H1 (cell line): ENCODE data around the gene ADGRL4. TPM values are rescaled to one million over a fixed set of nuclear protein-coding genes. Genes with fewer than 3 reads are reported as not detected.

Experiments used
- CTCF ChIA-PET: fragments of 300-600 bp; sonication (Branson Sonifier 250); formaldehyde crosslinking; loops from one replicate; lab custom pipeline; 2021; ENCODE audit not compliant: partially characterized antibody; lab: Charles Lee
- POLR2A ChIA-PET: fragments of 300-600 bp; sonication (Branson Sonifier 250); formaldehyde crosslinking; loops from one replicate; lab custom pipeline; 2021; ENCODE audit warnings: inconsistent platforms; ENCODE audit not compliant: partially characterized antibody; lab: Charles Lee
- DNase-seq, 2 experiments: peaks; one replicate each; pipeline versions ENCODE4 v3.0.0 to v3.0.0-alpha.2; 2010 to 2022; ENCODE audit warnings: low spot score in 2 of 2, low read depth in 1 of 2, mixed read lengths in 1 of 2
- FAIRE-seq: peaks from 2 replicates; lab custom pipeline; 2011; peaks lifted over from hg19 to GRCh38; lab: Jason Lieb, UNC
- H2AFZ ChIP-seq: 2 replicates; pipeline ENCODE4 v1.8.1; 2012; ENCODE audit warnings: low read length, inconsistent platforms
- H2AK5ac ChIP-seq: 2 replicates; pipeline ENCODE4 v1.6.1; 2013; ENCODE audit warnings: low read depth, low read length
- H2BK120ac ChIP-seq: replicated peaks from 2 replicates; pipeline ENCODE3; 2013; ENCODE audit warnings: low read depth, low read length, inconsistent platforms
- H2BK12ac ChIP-seq: 2 replicates; pipeline ENCODE4 v1.6.1; 2013; ENCODE audit warnings: low read depth, low read length
- H2BK15ac ChIP-seq: 2 replicates; pipeline ENCODE4 v1.6.1; 2013; ENCODE audit warnings: low read length
- H2BK20ac ChIP-seq: 2 replicates; pipeline ENCODE4 v1.6.1; 2013; ENCODE audit warnings: low read length
- H2BK5ac ChIP-seq: 2 replicates; pipeline ENCODE4 v1.6.1; 2013; ENCODE audit warnings: low read depth, low read length
- H3K14ac ChIP-seq: 2 replicates; pipeline ENCODE4 v1.6.1; 2013; ENCODE audit warnings: inconsistent platforms; ENCODE audit not compliant: insufficient read length
- H3K18ac ChIP-seq: 2 replicates; pipeline ENCODE4 v1.6.1; 2013; ENCODE audit warnings: low read length; ENCODE audit errors: extremely low read depth
- H3K23ac ChIP-seq: 2 replicates; pipeline ENCODE4 v1.6.1; 2013; ENCODE audit warnings: inconsistent platforms; ENCODE audit not compliant: insufficient read length
- H3K23me2 ChIP-seq: 2 replicates; pipeline ENCODE4 v1.6.1; 2013; ENCODE audit warnings: low read depth, low read length
- H3K27ac ChIP-seq: 2 replicates; pipeline ENCODE4 v1.6.1; 2011; ENCODE audit warnings: low read depth, low read length, inconsistent platforms
- H3K27me3 ChIP-seq, 4 experiments: replicated peaks in 1 of 4; 1 replicate in 1 of 4; 2 replicates in 3 of 4; pipeline versions ENCODE4 v1.6.1 to v1.8.1; 2011 to 2013; ENCODE audit warnings: low read length in 3 of 4, mild to moderate bottlenecking in 3 of 4, inconsistent platforms in 2 of 4, mixed read lengths in 2 of 4, moderate library complexity in 1 of 4; ENCODE audit not compliant: control insufficient read depth in 3 of 4, insufficient read depth in 3 of 4; ENCODE audit errors: extremely low read depth in 1 of 4
- H3K36me3 ChIP-seq, 4 experiments: 2 replicates each; pipeline versions ENCODE4 v1.6.1 to v1.8.1; 2011 to 2013; ENCODE audit warnings: mild to moderate bottlenecking in 4 of 4, low read length in 3 of 4, moderate library complexity in 2 of 4, control low read depth in 1 of 4, inconsistent platforms in 1 of 4; ENCODE audit not compliant: insufficient read depth in 4 of 4, control insufficient read depth in 2 of 4
- H3K4ac ChIP-seq: replicated peaks from 2 replicates; pipeline ENCODE3; 2013; ENCODE audit warnings: low read length, low read depth, mixed read lengths, inconsistent platforms; ENCODE audit not compliant: insufficient read length
- H3K4me1 ChIP-seq, 4 experiments: replicated peaks in 1 of 4; 1 replicate in 1 of 4; 2 replicates in 3 of 4; pipeline versions ENCODE4 v1.6.1 to v1.8.1; 2011 to 2013; ENCODE audit warnings: low read length in 3 of 4, inconsistent platforms in 2 of 4, mixed read lengths in 1 of 4; ENCODE audit not compliant: insufficient read depth in 4 of 4, control insufficient read depth in 3 of 4
- H3K4me2 ChIP-seq, 2 experiments: 2 replicates each; pipeline versions ENCODE4 v1.6.1 to v1.8.1; 2011 to 2013; ENCODE audit warnings: low read depth in 2 of 2, low read length in 2 of 2, control low read depth in 1 of 2, inconsistent platforms in 1 of 2, mild to moderate bottlenecking in 1 of 2; ENCODE audit not compliant: insufficient read depth in 1 of 2
- H3K4me3 ChIP-seq, 4 experiments: fragments of 200-600, 300-600 bp in 1 of 4; sonication (generic), shearing (Covaris generic), sonication (Bioruptor Twin) in 1 of 4; 2 replicates each; pipeline versions ENCODE4 v1.5.1 to v1.8.1; 2011 to 2016; ENCODE audit warnings: low read length in 4 of 4, low read depth in 3 of 4, control low read depth in 2 of 4, inconsistent platforms in 2 of 4, mild to moderate bottlenecking in 2 of 4, mixed read lengths in 1 of 4, moderate library complexity in 1 of 4; ENCODE audit not compliant: insufficient read depth in 2 of 4; ENCODE audit errors: extremely low read depth in 1 of 4
- H3K56ac ChIP-seq: replicated peaks from 2 replicates; pipeline ENCODE3; 2013; ENCODE audit warnings: low read depth, mild to moderate bottlenecking, mixed read lengths, low read length, inconsistent platforms; ENCODE audit not compliant: insufficient read length
- H3K79me1 ChIP-seq: 2 replicates; pipeline ENCODE4 v1.6.1; 2013; ENCODE audit warnings: low read depth, low read length, control low read depth
- H3K79me2 ChIP-seq, 2 experiments: 2 replicates each; pipeline versions ENCODE4 v1.6.1 to v1.8.1; 2012 to 2013; ENCODE audit warnings: low read length in 2 of 2, mild to moderate bottlenecking in 2 of 2, inconsistent platforms in 1 of 2; ENCODE audit not compliant: insufficient read depth in 2 of 2, control insufficient read depth in 1 of 2
- H3K9ac ChIP-seq, 4 experiments: replicated peaks in 1 of 4; 1 replicate in 1 of 4; 2 replicates in 3 of 4; pipeline versions ENCODE4 v1.6.1 to v1.8.1; 2011 to 2013; ENCODE audit warnings: low read depth in 3 of 4, low read length in 3 of 4, control low read depth in 2 of 4, mild to moderate bottlenecking in 2 of 4, moderate library complexity in 2 of 4, inconsistent platforms in 1 of 4; ENCODE audit errors: extremely low read depth in 1 of 4
- H3K9me3 ChIP-seq, 2 experiments: 2 replicates each; pipeline versions ENCODE4 v1.6.1 to v1.8.1; 2012 to 2013; ENCODE audit warnings: mild to moderate bottlenecking in 2 of 2, moderate library complexity in 2 of 2, control low read depth in 1 of 2, inconsistent platforms in 1 of 2, low read depth in 1 of 2, low read length in 1 of 2, mixed read lengths in 1 of 2; ENCODE audit not compliant: insufficient read depth in 2 of 2
- H4K20me1 ChIP-seq, 2 experiments: replicated peaks in 1 of 2; 2 replicates each; pipeline versions ENCODE3 to v1.8.1; 2011 to 2013; ENCODE audit warnings: inconsistent platforms in 2 of 2, low read length in 2 of 2, mild to moderate bottlenecking in 1 of 2; ENCODE audit not compliant: insufficient read depth in 2 of 2, control insufficient read depth in 1 of 2
- H4K5ac ChIP-seq: 2 replicates; pipeline ENCODE4 v1.6.1; 2013; ENCODE audit warnings: low read length, low read depth, mixed read lengths, inconsistent platforms; ENCODE audit not compliant: insufficient read length
- H4K8ac ChIP-seq: 2 replicates; pipeline ENCODE4 v1.8.0; 2013; ENCODE audit warnings: mild to moderate bottlenecking, moderate library complexity, low read length, inconsistent platforms; ENCODE audit not compliant: insufficient read depth; ENCODE audit errors: extremely low read depth
- H4K91ac ChIP-seq: replicated peaks from 2 replicates; pipeline ENCODE3; 2013; ENCODE audit warnings: low read length, mixed read lengths, inconsistent platforms; ENCODE audit not compliant: insufficient read length
- ASH2L ChIP-seq: fragments of 200-600, 300-600 bp; sonication (generic); IDR thresholded peaks from one replicate; pipeline ENCODE4 v1.7.1; 2017; ENCODE audit warnings: low read length
- CHD2 ChIP-seq: IDR thresholded peaks from 2 replicates; pipeline ENCODE4 v1.6.1; 2012; ENCODE audit warnings: low read length, improper control_type of control experiment
- CREB1 ChIP-seq: IDR thresholded peaks from 2 replicates; pipeline ENCODE4 v1.6.1; 2012; ENCODE audit warnings: inconsistent platforms
- CTBP2 ChIP-seq: IDR thresholded peaks from 2 replicates; pipeline ENCODE4 v1.7.0; 2011; ENCODE audit warnings: borderline replicate concordance, mild to moderate bottlenecking, moderate library complexity, mixed read lengths, low read length; ENCODE audit not compliant: insufficient read depth, insufficient read length
- FOSL1 ChIP-seq: IDR thresholded peaks from 2 replicates; pipeline ENCODE4 v1.6.1; 2011; ENCODE audit warnings: mild to moderate bottlenecking, low read depth, low read length, moderate library complexity; ENCODE audit not compliant: insufficient read depth
- MAFK ChIP-seq: IDR thresholded peaks from 2 replicates; pipeline ENCODE4 v1.6.1; 2012; ENCODE audit warnings: low read depth, mild to moderate bottlenecking, improper control_type of control experiment, low read length
- NRF1 ChIP-seq: IDR thresholded peaks from 2 replicates; pipeline ENCODE4 v1.6.1; 2011; ENCODE audit warnings: mild to moderate bottlenecking, low read depth, low read length, improper control_type of control experiment
- PHF8 ChIP-seq: fragments of 200-600 bp; sonication (generic); conservative IDR thresholded peaks from 2 replicates; pipeline ENCODE4 v1.7.1; 2012; ENCODE audit warnings: low read depth, mild to moderate bottlenecking, inconsistent platforms, low read length, moderate library complexity
- SIX5 ChIP-seq: IDR thresholded peaks from 2 replicates; pipeline ENCODE4 v1.6.1; 2011; ENCODE audit warnings: mild to moderate bottlenecking, low read depth, low read length
- SP2 ChIP-seq: IDR thresholded peaks from 2 replicates; pipeline ENCODE4 v1.6.1; 2012; ENCODE audit warnings: mild to moderate bottlenecking, low read length, inconsistent platforms
- TBP ChIP-seq: IDR thresholded peaks from 2 replicates; pipeline ENCODE4 v1.6.1; 2011; ENCODE audit warnings: low read depth, low read length, improper control_type of control experiment
- WGBS, 2 experiments: shearing (Covaris generic) in 1 of 2; methylation state at CpG; one replicate each; pipeline versions ENCODE4 v1.1.6 to v1.1.7; 2013 to 2015; ENCODE audit warnings: low lambda C conversion rate in 2 of 2, mixed read lengths in 2 of 2, inconsistent platforms in 1 of 2, low coverage in 1 of 2, missing lambda C conversion rate in 1 of 2; ENCODE audit not compliant: insufficient replicate concordance in 2 of 2, insufficient coverage in 1 of 2, insufficient read length in 1 of 2; ENCODE audit errors: extremely low coverage in 1 of 2, missing lambda C conversion rate in 1 of 2; 5-methylcytosine and 5-hydroxymethylcytosine counted together
- polyA plus RNA-seq, 7 experiments: library from polyadenylated mRNA; depleted of rRNA in 3 of 7; stranded (reverse) in 5 of 7; unstranded in 2 of 7; fragments of >200 nt in 5 of 7; fragments of 200-250 nt in 2 of 7; gene quantifications; 1 replicate in 5 of 7; 2 replicates in 1 of 7; 4 replicates in 1 of 7; pipeline versions ENCODE4 v1.2.1 to v1.2.3, GENCODE V29; 2011 to 2013; ENCODE audit warnings: missing spikeins in 2 of 7, mixed read lengths in 2 of 7
- total RNA-seq: library from RNA; stranded (reverse); fragmentation: NEBNext Ultra II Directional; extraction: Animal tissue kit (Norgen Biotek cat#: 25700); gene quantifications from 2 replicates; pipeline ENCODE4 v1.2.1, GENCODE V29; 2021
- TF ChIP-seq, protein P1 (sequence below): IDR thresholded peaks from 2 replicates; pipeline ENCODE4 v1.6.1; 2012; ENCODE audit warnings: inconsistent platforms

The ADGRL4 gene
- total and polyA plus RNA-seq, 2 of the 8 experiments (the other 6 are each of a cell fraction or from before 2014, with no cell fraction given) = 0.60 to 0.97 TPM

GRCh38 chr1:78911956-78912880 lies 94.3 kb downstream of the ADGRL4 start:
- Histone ChIP-seq H3K4me2 (no peak overlapping the region), H2BK5ac (no peak overlapping the region), H3K4me3 (no peak overlapping the region), H2AFZ (no peak overlapping the region), H4K5ac (no peak overlapping the region), H3K4me1 (no peaks in the 10 kb centered on the region), H4K8ac (no peak overlapping the region), H3K36me3 (no peaks in the 10 kb centered on the region), H2AK5ac (no peak overlapping the region), H3K23ac (no peak overlapping the region), H2BK120ac (no peak overlapping the region), H3K56ac (no peak overlapping the region), H3K9me3 (no peaks in the 10 kb centered on the region), H4K91ac (no peak overlapping the region), H3K18ac (no peak overlapping the region), H3K79me1 (no peaks in the 10 kb centered on the region), H3K23me2 (no peaks in the 10 kb centered on the region), H3K79me2 (no peaks in the 10 kb centered on the region), H3K14ac (no peak overlapping the region), H2BK12ac (no peak overlapping the region), H3K9ac (no peak overlapping the region), H3K27me3 (no peaks in the 10 kb centered on the region), H2BK20ac (no peak overlapping the region), H3K4ac (no peak overlapping the region), H3K27ac (no peak overlapping the region), H4K20me1 (no peaks in the 10 kb centered on the region), H2BK15ac (no peak overlapping the region)
- 94% methylated on average over 3 of the region's 3 CpGs; no CpG with 5 or more reads in 1 of the 2 experiments for WGBS, 2 experiments
- ChIA-PET CTCF (interaction anchor here (0.6 kb wide), 1 partner anchor 975 kb away, joined by 3 read pairs; no protein-coding TSS in a partner anchor), POLR2A (no interaction called here)
- DNase-seq (no peak), FAIRE-seq (no peak)
- TF ChIP-seq CHD2 = no peak
- no peak for TF ChIP-seq SIX5
- no peak for TF ChIP-seq SP2
- TF ChIP-seq PHF8 = no peak
- TF ChIP-seq TBP = no peak
- TF ChIP-seq ASH2L = no peak
- TF ChIP-seq, protein P1, sequence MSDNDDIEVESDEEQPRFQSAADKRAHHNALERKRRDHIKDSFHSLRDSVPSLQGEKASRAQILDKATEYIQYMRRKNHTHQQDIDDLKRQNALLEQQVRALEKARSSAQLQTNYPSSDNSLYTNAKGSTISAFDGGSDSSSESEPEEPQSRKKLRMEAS = no peak
- TF ChIP-seq CREB1 = no peak
- no peak for TF ChIP-seq MAFK
- TF ChIP-seq NRF1 = no peak
- no peak for TF ChIP-seq FOSL1
- TF ChIP-seq CTBP2 = no peak
